H1 (cell line): ENCODE results near the gene DYNC1I1. TPM values are rescaled to one million over a fixed set of nuclear protein-coding genes. Genes with fewer than 3 reads are reported as not detected.

Source experiments
- CTCF ChIA-PET: fragments of 300-600 bp; sonication (Branson Sonifier 250); formaldehyde crosslinking; loops from one replicate; lab custom pipeline; 2021; ENCODE audit not compliant: partially characterized antibody; lab: Charles Lee
- POLR2A ChIA-PET: fragments of 300-600 bp; sonication (Branson Sonifier 250); formaldehyde crosslinking; loops from one replicate; lab custom pipeline; 2021; ENCODE audit warnings: inconsistent platforms; ENCODE audit not compliant: partially characterized antibody; lab: Charles Lee
- DNase-seq, 2 experiments: peaks; one replicate each; pipeline versions ENCODE4 v3.0.0 to v3.0.0-alpha.2; 2010 to 2022; ENCODE audit warnings: low spot score in 2 of 2, low read depth in 1 of 2, mixed read lengths in 1 of 2
- FAIRE-seq: peaks from 2 replicates; lab custom pipeline; 2011; peaks lifted over from hg19 to GRCh38; lab: Jason Lieb, UNC
- H2AFZ ChIP-seq: 2 replicates; pipeline ENCODE4 v1.8.1; 2012; ENCODE audit warnings: low read length, inconsistent platforms
- H2AK5ac ChIP-seq: 2 replicates; pipeline ENCODE4 v1.6.1; 2013; ENCODE audit warnings: low read depth, low read length
- H2BK120ac ChIP-seq: replicated peaks from 2 replicates; pipeline ENCODE3; 2013; ENCODE audit warnings: low read depth, low read length, inconsistent platforms
- H2BK12ac ChIP-seq: 2 replicates; pipeline ENCODE4 v1.6.1; 2013; ENCODE audit warnings: low read depth, low read length
- H2BK15ac ChIP-seq: 2 replicates; pipeline ENCODE4 v1.6.1; 2013; ENCODE audit warnings: low read length
- H2BK20ac ChIP-seq: 2 replicates; pipeline ENCODE4 v1.6.1; 2013; ENCODE audit warnings: low read length
- H2BK5ac ChIP-seq: 2 replicates; pipeline ENCODE4 v1.6.1; 2013; ENCODE audit warnings: low read depth, low read length
- H3K14ac ChIP-seq: 2 replicates; pipeline ENCODE4 v1.6.1; 2013; ENCODE audit warnings: inconsistent platforms; ENCODE audit not compliant: insufficient read length
- H3K18ac ChIP-seq: 2 replicates; pipeline ENCODE4 v1.6.1; 2013; ENCODE audit warnings: low read length; ENCODE audit errors: extremely low read depth
- H3K23ac ChIP-seq: 2 replicates; pipeline ENCODE4 v1.6.1; 2013; ENCODE audit warnings: inconsistent platforms; ENCODE audit not compliant: insufficient read length
- H3K23me2 ChIP-seq: 2 replicates; pipeline ENCODE4 v1.6.1; 2013; ENCODE audit warnings: low read depth, low read length
- H3K27ac ChIP-seq: 2 replicates; pipeline ENCODE4 v1.6.1; 2011; ENCODE audit warnings: low read depth, low read length, inconsistent platforms
- H3K27me3 ChIP-seq, 4 experiments: replicated peaks in 1 of 4; 1 replicate in 1 of 4; 2 replicates in 3 of 4; pipeline versions ENCODE4 v1.6.1 to v1.8.1; 2011 to 2013; ENCODE audit warnings: low read length in 3 of 4, mild to moderate bottlenecking in 3 of 4, inconsistent platforms in 2 of 4, mixed read lengths in 2 of 4, moderate library complexity in 1 of 4; ENCODE audit not compliant: control insufficient read depth in 3 of 4, insufficient read depth in 3 of 4; ENCODE audit errors: extremely low read depth in 1 of 4
- H3K36me3 ChIP-seq, 4 experiments: 2 replicates each; pipeline versions ENCODE4 v1.6.1 to v1.8.1; 2011 to 2013; ENCODE audit warnings: mild to moderate bottlenecking in 4 of 4, low read length in 3 of 4, moderate library complexity in 2 of 4, control low read depth in 1 of 4, inconsistent platforms in 1 of 4; ENCODE audit not compliant: insufficient read depth in 4 of 4, control insufficient read depth in 2 of 4
- H3K4ac ChIP-seq: replicated peaks from 2 replicates; pipeline ENCODE3; 2013; ENCODE audit warnings: low read length, low read depth, mixed read lengths, inconsistent platforms; ENCODE audit not compliant: insufficient read length
- H3K4me1 ChIP-seq, 4 experiments: replicated peaks in 1 of 4; 1 replicate in 1 of 4; 2 replicates in 3 of 4; pipeline versions ENCODE4 v1.6.1 to v1.8.1; 2011 to 2013; ENCODE audit warnings: low read length in 3 of 4, inconsistent platforms in 2 of 4, mixed read lengths in 1 of 4; ENCODE audit not compliant: insufficient read depth in 4 of 4, control insufficient read depth in 3 of 4
- H3K4me2 ChIP-seq, 2 experiments: 2 replicates each; pipeline versions ENCODE4 v1.6.1 to v1.8.1; 2011 to 2013; ENCODE audit warnings: low read depth in 2 of 2, low read length in 2 of 2, control low read depth in 1 of 2, inconsistent platforms in 1 of 2, mild to moderate bottlenecking in 1 of 2; ENCODE audit not compliant: insufficient read depth in 1 of 2
- H3K4me3 ChIP-seq, 4 experiments: fragments of 200-600, 300-600 bp in 1 of 4; sonication (generic), shearing (Covaris generic), sonication (Bioruptor Twin) in 1 of 4; 2 replicates each; pipeline versions ENCODE4 v1.5.1 to v1.8.1; 2011 to 2016; ENCODE audit warnings: low read length in 4 of 4, low read depth in 3 of 4, control low read depth in 2 of 4, inconsistent platforms in 2 of 4, mild to moderate bottlenecking in 2 of 4, mixed read lengths in 1 of 4, moderate library complexity in 1 of 4; ENCODE audit not compliant: insufficient read depth in 2 of 4; ENCODE audit errors: extremely low read depth in 1 of 4
- H3K56ac ChIP-seq: replicated peaks from 2 replicates; pipeline ENCODE3; 2013; ENCODE audit warnings: low read depth, mild to moderate bottlenecking, mixed read lengths, low read length, inconsistent platforms; ENCODE audit not compliant: insufficient read length
- H3K79me1 ChIP-seq: 2 replicates; pipeline ENCODE4 v1.6.1; 2013; ENCODE audit warnings: low read depth, low read length, control low read depth
- H3K79me2 ChIP-seq, 2 experiments: 2 replicates each; pipeline versions ENCODE4 v1.6.1 to v1.8.1; 2012 to 2013; ENCODE audit warnings: low read length in 2 of 2, mild to moderate bottlenecking in 2 of 2, inconsistent platforms in 1 of 2; ENCODE audit not compliant: insufficient read depth in 2 of 2, control insufficient read depth in 1 of 2
- H3K9ac ChIP-seq, 4 experiments: replicated peaks in 1 of 4; 1 replicate in 1 of 4; 2 replicates in 3 of 4; pipeline versions ENCODE4 v1.6.1 to v1.8.1; 2011 to 2013; ENCODE audit warnings: low read depth in 3 of 4, low read length in 3 of 4, control low read depth in 2 of 4, mild to moderate bottlenecking in 2 of 4, moderate library complexity in 2 of 4, inconsistent platforms in 1 of 4; ENCODE audit errors: extremely low read depth in 1 of 4
- H3K9me3 ChIP-seq, 2 experiments: 2 replicates each; pipeline versions ENCODE4 v1.6.1 to v1.8.1; 2012 to 2013; ENCODE audit warnings: mild to moderate bottlenecking in 2 of 2, moderate library complexity in 2 of 2, control low read depth in 1 of 2, inconsistent platforms in 1 of 2, low read depth in 1 of 2, low read length in 1 of 2, mixed read lengths in 1 of 2; ENCODE audit not compliant: insufficient read depth in 2 of 2
- H4K20me1 ChIP-seq, 2 experiments: replicated peaks in 1 of 2; 2 replicates each; pipeline versions ENCODE3 to v1.8.1; 2011 to 2013; ENCODE audit warnings: inconsistent platforms in 2 of 2, low read length in 2 of 2, mild to moderate bottlenecking in 1 of 2; ENCODE audit not compliant: insufficient read depth in 2 of 2, control insufficient read depth in 1 of 2
- H4K5ac ChIP-seq: 2 replicates; pipeline ENCODE4 v1.6.1; 2013; ENCODE audit warnings: low read length, low read depth, mixed read lengths, inconsistent platforms; ENCODE audit not compliant: insufficient read length
- H4K8ac ChIP-seq: 2 replicates; pipeline ENCODE4 v1.8.0; 2013; ENCODE audit warnings: mild to moderate bottlenecking, moderate library complexity, low read length, inconsistent platforms; ENCODE audit not compliant: insufficient read depth; ENCODE audit errors: extremely low read depth
- H4K91ac ChIP-seq: replicated peaks from 2 replicates; pipeline ENCODE3; 2013; ENCODE audit warnings: low read length, mixed read lengths, inconsistent platforms; ENCODE audit not compliant: insufficient read length
- BCL11A ChIP-seq, 2 experiments: IDR thresholded peaks; one replicate each; pipeline ENCODE4 v1.6.1; 2011; ENCODE audit warnings: low read depth in 2 of 2, low read length in 2 of 2, mild to moderate bottlenecking in 2 of 2
- EGR1 ChIP-seq: IDR thresholded peaks from 2 replicates; pipeline ENCODE4 v1.6.1; 2011; ENCODE audit warnings: low read depth, low read length, borderline replicate concordance
- HDAC2 ChIP-seq, 2 experiments: fragments of 300-600 bp in 1 of 2; sonication (generic) in 1 of 2; IDR thresholded peaks; 2 replicates each; pipeline ENCODE4 v1.6.1; 2011 to 2012; ENCODE audit warnings: low read depth in 2 of 2, low read length in 2 of 2, mild to moderate bottlenecking in 2 of 2, moderate library complexity in 2 of 2, borderline replicate concordance in 1 of 2, inconsistent platforms in 1 of 2
- polyA plus RNA-seq, 7 experiments: library from polyadenylated mRNA; depleted of rRNA in 3 of 7; stranded (reverse) in 5 of 7; unstranded in 2 of 7; fragments of >200 nt in 5 of 7; fragments of 200-250 nt in 2 of 7; gene quantifications; 1 replicate in 5 of 7; 2 replicates in 1 of 7; 4 replicates in 1 of 7; pipeline versions ENCODE4 v1.2.1 to v1.2.3, GENCODE V29; 2011 to 2013; ENCODE audit warnings: missing spikeins in 2 of 7, mixed read lengths in 2 of 7
- total RNA-seq: library from RNA; stranded (reverse); fragmentation: NEBNext Ultra II Directional; extraction: Animal tissue kit (Norgen Biotek cat#: 25700); gene quantifications from 2 replicates; pipeline ENCODE4 v1.2.1, GENCODE V29; 2021

Gene DYNC1I1
- total and polyA plus RNA-seq, 2 of the 8 experiments (the other 6 are each of a cell fraction or from before 2014, with no cell fraction given) = 0.45 to 0.58 TPM

DNA sequence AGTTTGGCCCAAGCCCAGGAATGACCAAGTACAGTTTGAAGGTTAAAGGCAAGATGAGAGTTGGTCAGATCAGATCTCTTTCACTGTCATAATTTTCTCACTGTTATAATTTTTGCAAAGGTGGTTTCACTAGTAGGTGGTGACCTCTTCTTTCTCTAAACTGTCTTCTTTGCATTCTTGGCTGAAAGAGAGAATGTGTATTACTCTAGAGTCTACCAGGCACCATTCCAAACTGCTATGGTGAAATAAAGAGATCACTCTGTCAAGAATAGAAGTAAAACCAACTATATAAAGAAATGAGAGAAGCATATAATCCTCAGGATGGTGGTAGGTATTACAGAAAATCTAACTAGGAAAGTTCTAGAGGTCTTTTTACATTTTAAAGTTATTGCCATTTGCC, 72.7 kb downstream of the DYNC1I1 start:
- Histone ChIP-seq H2AK5ac (no peak overlapping the region), H2BK20ac (no peak overlapping the region), H3K9me3 (no peaks in the 10 kb centered on the region), H3K4me1 (peaks cover 0 to 9% (median 0%) of the 10 kb centered on the region in 4 experiments; a peak in 2 of 7 replicates), H4K91ac (no peak overlapping the region), H3K56ac (no peak overlapping the region), H3K36me3 (no peaks in the 10 kb centered on the region), H3K23ac (no peak overlapping the region), H4K20me1 (no peaks in the 10 kb centered on the region), H4K5ac (no peak overlapping the region), H3K9ac (no peak overlapping the region), H2BK5ac (no peak overlapping the region), H2BK15ac (no peak overlapping the region), H3K79me2 (no peaks in the 10 kb centered on the region), H3K23me2 (no peaks in the 10 kb centered on the region; the same call in 1 of the 2 replicates), H3K18ac (no peak overlapping the region), H3K27me3 (no peaks in the 10 kb centered on the region), H3K4me3 (no peak overlapping the region), H2BK120ac (no peak overlapping the region), H4K8ac (no peak overlapping the region), H2AFZ (no peak overlapping the region), H2BK12ac (no peak overlapping the region), H3K27ac (no peak overlapping the region), H3K79me1 (no peaks in the 10 kb centered on the region), H3K4me2 (no peak overlapping the region), H3K4ac (no peak overlapping the region), H3K14ac (no peak overlapping the region)
- ChIA-PET CTCF (interaction anchor here (9.0 kb wide), 1 partner anchor 22 kb away, joined by 174 read pairs; no protein-coding TSS in a partner anchor), POLR2A (no interaction called here)
- DNase-seq (no peak), FAIRE-seq (no peak)
- no peak for TF ChIP-seq BCL11A (IDR thresholded peaks at IDR 0.05; ENCODE audit: low read depth in 2 of 2, low read length in 2 of 2)
- no peak for TF ChIP-seq HDAC2 (IDR thresholded peaks at IDR 0.05; ENCODE audit: borderline replicate concordance in 1 of 2, low read depth in 2 of 2, low read length in 2 of 2)
- no peak for TF ChIP-seq EGR1
